ENCODE data around the gene TP73. TPM values are rescaled to one million over a fixed set of nuclear protein-coding genes. Genes with fewer than 3 reads are reported as not detected.
"Not testable (repeated sequence)": the region's sequence is repeated elsewhere in the genome, so short reads cannot be mapped to it uniquely, and the experiment has no call there.

TP73 gene
- polyA plus RNA-seq, 1 donor from 2014 or later = 0.88 TPM

GRCh38 chr1:3612123-3612522 is 40.2 kb upstream of the TP73 start:
- H3K36me3 Mint-ChIP-seq = no peaks in the 10 kb centered on the region
- H3K9me3 Mint-ChIP-seq = no peaks in the 10 kb centered on the region
- peak overlapping the region in 3 of 4 donors; percentile 73 to 86 (median 84) for H3K4me3 Mint-ChIP-seq
- H3K27me3 Mint-ChIP-seq = peaks cover 49% of the 10 kb centered on the region
- peaks cover 4% of the 10 kb centered on the region in 3 donors for H3K4me1 Mint-ChIP-seq
- no peak overlapping the region for H3K27ac Mint-ChIP-seq

- Mint-ChIP-seq H3K4me3 (peak overlapping the region in 1 of 4 donors; percentile 56), H3K27ac (no peak overlapping the region), H3K4me1 (peaks cover 4 to 8% (median 4%) of the 10 kb centered on the region in 3 donors), H3K27me3 (peaks cover 34% of the 10 kb centered on the region), H3K36me3 (no peaks in the 10 kb centered on the region), H3K9me3 (no peaks in the 10 kb centered on the region)
Measured at GRCh38 chr1:3614755-3615742, 37.3 kb upstream of the TP73 start.

- no peaks in the 10 kb centered on the region for H3K9me3 Mint-ChIP-seq
- peaks cover 25% of the 10 kb centered on the region for H3K27me3 Mint-ChIP-seq
- H3K27ac Mint-ChIP-seq = no peak overlapping the region
- peaks cover 3 to 7% (median 7%) of the 10 kb centered on the region in 3 donors for H3K4me1 Mint-ChIP-seq
- H3K36me3 Mint-ChIP-seq = no peaks in the 10 kb centered on the region
- no peak overlapping the region for H3K4me3 Mint-ChIP-seq
Measured at GRCh38 chr1:3616861-3617260, 35.5 kb upstream of the TP73 start.

- no peaks in the 10 kb centered on the region for H3K9me3 Mint-ChIP-seq
- H3K36me3 Mint-ChIP-seq = no peaks in the 10 kb centered on the region
- H3K4me3 Mint-ChIP-seq = peak overlapping the region in 1 of 4 donors; percentile 45
- peaks cover 7 to 13% (median 9%) of the 10 kb centered on the region in 3 donors for H3K4me1 Mint-ChIP-seq
- H3K27ac Mint-ChIP-seq = no peak overlapping the region
- H3K27me3 Mint-ChIP-seq = peaks cover 20% of the 10 kb centered on the region
Measured at GRCh38 chr1:3617806-3618345, 34.4 kb upstream of the TP73 start.

- Mint-ChIP-seq H3K27me3 (peaks cover 16% of the 10 kb centered on the region), H3K4me3 (no peak overlapping the region), H3K9me3 (no peaks in the 10 kb centered on the region), H3K27ac (no peak overlapping the region), H3K36me3 (no peaks in the 10 kb centered on the region), H3K4me1 (peaks cover 8 to 16% (median 12%) of the 10 kb centered on the region in 3 donors)
Measured at GRCh38 chr1:3618531-3618880, 33.8 kb upstream of the TP73 start.

GRCh38 chr1:3618881-3619671 is 33.2 kb upstream of the TP73 start:
- H3K4me3 Mint-ChIP-seq = peak overlapping the region in 1 of 4 donors; percentile 12
- no peaks in the 10 kb centered on the region for H3K9me3 Mint-ChIP-seq
- peaks cover 13 to 21% (median 17%) of the 10 kb centered on the region in 3 donors for H3K4me1 Mint-ChIP-seq
- H3K27ac Mint-ChIP-seq = peak overlapping the region in 2 of 3 donors; percentile 3 to 31
- H3K27me3 Mint-ChIP-seq = peaks cover 16% of the 10 kb centered on the region
- H3K36me3 Mint-ChIP-seq = no peaks in the 10 kb centered on the region

- peaks cover 6% of the 10 kb centered on the region for H3K27me3 Mint-ChIP-seq
- H3K36me3 Mint-ChIP-seq = no peaks in the 10 kb centered on the region
- no peaks in the 10 kb centered on the region for H3K9me3 Mint-ChIP-seq
- H3K27ac Mint-ChIP-seq = peak overlapping the region in 1 of 3 donors; percentile 57
- peak overlapping the region in 1 of 4 donors; percentile 63 for H3K4me3 Mint-ChIP-seq
- H3K4me1 Mint-ChIP-seq = peaks cover 19 to 22% (median 22%) of the 10 kb centered on the region in 3 donors
Measured at GRCh38 chr1:3620708-3621107, 31.6 kb upstream of the TP73 start.

GRCh38 chr1:3621151-3621671 is 31.1 kb upstream of the TP73 start:
- Mint-ChIP-seq H3K4me1 (peaks cover 24 to 27% (median 26%) of the 10 kb centered on the region in 3 donors), H3K27ac (peak overlapping the region in 1 of 3 donors; percentile 57), H3K4me3 (peak overlapping the region in 2 of 4 donors; percentile 16 to 63)
- H3K9me3 Mint-ChIP-seq, H3K27me3 Mint-ChIP-seq, H3K36me3 Mint-ChIP-seq: not testable (repeated sequence)

GRCh38 chr1:3622102-3622501 is 30.2 kb upstream of the TP73 start:
- not testable (repeated sequence) for H3K36me3 Mint-ChIP-seq, H3K9me3 Mint-ChIP-seq, H3K27me3 Mint-ChIP-seq
- Mint-ChIP-seq H3K27ac (peak overlapping the region in 2 of 3 donors; percentile 14 to 57), H3K4me1 (peaks cover 26 to 27% (median 26%) of the 10 kb centered on the region in 3 donors), H3K4me3 (peak overlapping the region in 3 of 4 donors; percentile 20 to 63 (median 63))

- peaks cover 26 to 27% (median 26%) of the 10 kb centered on the region in 3 donors for H3K4me1 Mint-ChIP-seq
- H3K9me3 Mint-ChIP-seq = no peaks in the 10 kb centered on the region
- peak overlapping the region; percentile 84 to 95 (median 93) for H3K27ac Mint-ChIP-seq
Measured at GRCh38 chr1:3623441-3624199, 28.7 kb upstream of the TP73 start.

GRCh38 chr1:3624200-3625136 is 27.8 kb upstream of the TP73 start, which contains the start of gene TPRG1L:
Gene TPRG1L (plus strand): TSS chr1:3625015. CDS start chr1:3625073, 58 bp downstream.
- H3K27me3 Mint-ChIP-seq = no peaks in the 10 kb centered on the region
- peaks cover 1% of the 10 kb centered on the region for H3K36me3 Mint-ChIP-seq
- peak within 1 kb of the TSS; percentile 93 to 99 (median 94) for H3K4me3 Mint-ChIP-seq
- H3K9me3 Mint-ChIP-seq = no peaks in the 10 kb centered on the region
- H3K27ac Mint-ChIP-seq = peak within 1 kb of the TSS; percentile 86 to 95 (median 93)
- H3K4me1 Mint-ChIP-seq = peaks cover 23 to 26% (median 26%) of the 10 kb centered on the region in 3 donors

More at GRCh38 chr1:3623441-3624199, 28.7 kb upstream of the TP73 start:
- H3K4me3 Mint-ChIP-seq = peak overlapping the region; percentile 93 to 99 (median 94)
- no peaks in the 10 kb centered on the region for H3K27me3 Mint-ChIP-seq
- H3K36me3 Mint-ChIP-seq = peaks cover 1% of the 10 kb centered on the region

- peak overlapping the region in 2 of 3 donors; percentile 46 to 86 for H3K27ac Mint-ChIP-seq
- peaks cover 1% of the 10 kb centered on the region for H3K36me3 Mint-ChIP-seq
- H3K9me3 Mint-ChIP-seq = no peaks in the 10 kb centered on the region
- H3K4me1 Mint-ChIP-seq = peaks cover 26 to 30% (median 27%) of the 10 kb centered on the region in 3 donors
- H3K27me3 Mint-ChIP-seq = no peaks in the 10 kb centered on the region
- H3K4me3 Mint-ChIP-seq = peak overlapping the region; percentile 83 to 99 (median 94)
Measured at GRCh38 chr1:3625151-3625907, 27.0 kb upstream of the TP73 start.
